ENCODE measurements around the gene TNFRSF21.
"Not testable (repeated sequence)": the region's sequence is repeated elsewhere in the genome, so short reads cannot be mapped to it uniquely, and the experiment has no call there.

TNFRSF21 gene, protein sequence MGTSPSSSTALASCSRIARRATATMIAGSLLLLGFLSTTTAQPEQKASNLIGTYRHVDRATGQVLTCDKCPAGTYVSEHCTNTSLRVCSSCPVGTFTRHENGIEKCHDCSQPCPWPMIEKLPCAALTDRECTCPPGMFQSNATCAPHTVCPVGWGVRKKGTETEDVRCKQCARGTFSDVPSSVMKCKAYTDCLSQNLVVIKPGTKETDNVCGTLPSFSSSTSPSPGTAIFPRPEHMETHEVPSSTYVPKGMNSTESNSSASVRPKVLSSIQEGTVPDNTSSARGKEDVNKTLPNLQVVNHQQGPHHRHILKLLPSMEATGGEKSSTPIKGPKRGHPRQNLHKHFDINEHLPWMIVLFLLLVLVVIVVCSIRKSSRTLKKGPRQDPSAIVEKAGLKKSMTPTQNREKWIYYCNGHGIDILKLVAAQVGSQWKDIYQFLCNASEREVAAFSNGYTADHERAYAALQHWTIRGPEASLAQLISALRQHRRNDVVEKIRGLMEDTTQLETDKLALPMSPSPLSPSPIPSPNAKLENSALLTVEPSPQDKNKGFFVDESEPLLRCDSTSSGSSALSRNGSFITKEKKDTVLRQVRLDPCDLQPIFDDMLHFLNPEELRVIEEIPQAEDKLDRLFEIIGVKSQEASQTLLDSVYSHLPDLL

DNA sequence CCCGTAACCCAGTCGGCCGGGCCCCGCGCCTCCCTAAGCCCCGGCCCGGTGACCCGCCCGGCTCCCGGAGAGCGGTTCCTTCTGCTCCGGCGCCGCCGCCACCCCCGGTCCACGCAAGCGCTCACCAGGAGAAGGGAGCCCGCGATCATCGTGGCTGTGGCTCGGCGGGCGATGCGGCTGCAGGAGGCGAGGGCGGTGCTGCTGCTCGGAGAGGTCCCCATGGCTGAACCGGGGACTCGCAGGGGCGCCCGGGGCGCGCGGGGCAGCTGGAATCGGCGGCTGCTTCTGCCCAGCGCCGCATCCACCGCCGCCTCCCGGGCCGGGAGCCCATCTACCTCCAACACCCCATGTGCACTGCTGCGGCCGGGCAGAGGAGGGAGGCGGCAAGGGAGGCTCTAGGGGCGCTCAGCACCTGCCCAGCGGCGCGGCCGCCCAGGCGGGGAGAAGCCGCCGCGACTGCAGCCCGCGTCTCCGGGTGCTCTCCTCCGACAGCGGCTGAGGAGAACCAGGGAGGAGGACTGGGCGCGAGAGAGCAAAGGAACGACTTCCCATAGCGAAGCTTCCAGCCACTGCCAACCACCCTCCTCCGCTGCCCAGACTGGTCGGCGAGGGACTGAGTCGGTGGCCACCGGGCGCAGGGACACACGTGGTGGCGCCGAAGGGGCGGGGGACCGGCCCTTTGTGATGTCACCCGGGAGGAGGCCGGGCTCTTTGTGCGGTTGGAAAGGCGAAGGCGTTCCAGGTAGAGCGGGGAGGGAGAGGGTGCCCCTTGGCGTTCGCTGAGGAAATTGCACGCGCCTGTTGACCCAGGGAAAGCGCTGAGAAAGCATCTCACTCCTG lies at the start of gene TNFRSF21:
TNFRSF21 (minus strand) TSS at position 615 of the 840 bp plus-strand sequence; CDS start at position 221, 394 bp downstream.
- peak; percentile 42 to 97 (median 90) for DNase-seq

DNA sequence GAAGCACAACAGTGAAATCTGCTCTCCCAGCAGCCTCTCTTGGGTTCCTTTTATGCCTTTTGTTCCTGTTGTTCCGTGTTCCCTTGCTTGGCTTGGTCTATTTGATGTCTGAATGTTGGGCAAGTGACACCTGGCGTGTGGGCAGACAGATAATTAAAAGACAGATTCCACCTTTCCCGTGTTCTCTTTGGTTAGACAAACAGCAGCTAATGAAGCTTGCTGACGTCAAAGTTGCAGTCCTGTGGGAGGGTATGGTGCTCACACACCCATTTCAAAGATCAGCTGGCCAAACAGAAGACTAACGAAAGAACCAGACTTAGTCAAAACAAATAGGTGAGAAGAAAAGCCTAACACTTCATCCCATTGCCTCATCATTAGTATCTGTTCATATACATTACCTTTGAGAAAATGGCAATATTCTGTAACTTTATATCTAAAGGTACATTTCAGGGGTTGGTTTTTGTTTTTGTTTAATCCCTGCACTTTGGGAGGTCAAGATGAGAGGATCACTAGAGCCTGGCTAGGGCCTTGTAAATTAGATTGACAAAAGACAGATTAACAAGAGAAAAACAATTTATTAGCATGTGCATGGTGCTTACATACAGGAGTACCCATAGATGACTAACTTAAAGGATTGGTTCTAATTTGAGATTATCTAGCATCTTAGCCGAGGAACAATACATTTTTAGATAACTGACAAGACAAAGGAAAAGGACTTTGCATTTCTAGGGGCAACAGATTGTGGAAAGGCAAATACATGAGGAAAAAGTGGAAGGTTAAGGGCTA lies 48.9 kb upstream of the TNFRSF21 start:
- DNase-seq = no peak

DNA sequence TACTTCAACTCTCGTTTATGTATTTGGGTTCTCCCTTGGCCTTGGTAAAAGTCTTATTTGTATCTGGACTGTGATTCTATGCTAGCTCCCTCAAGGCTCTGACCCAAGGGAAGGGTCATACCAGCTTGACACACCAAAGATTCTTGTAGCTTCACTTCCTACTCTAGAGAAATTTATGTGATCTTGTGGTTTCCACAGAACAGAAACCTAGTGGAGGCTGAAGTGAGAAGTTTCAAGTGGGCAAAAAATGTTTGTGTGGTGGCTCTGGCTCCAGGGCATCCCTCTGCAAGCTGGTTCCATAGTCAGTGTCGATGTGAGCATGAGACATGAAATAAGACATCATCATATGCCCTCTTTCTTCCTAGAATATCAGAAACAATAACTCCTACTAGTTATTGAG lies 48.1 kb upstream of the TNFRSF21 start:
- DNase-seq = no peak

DNA sequence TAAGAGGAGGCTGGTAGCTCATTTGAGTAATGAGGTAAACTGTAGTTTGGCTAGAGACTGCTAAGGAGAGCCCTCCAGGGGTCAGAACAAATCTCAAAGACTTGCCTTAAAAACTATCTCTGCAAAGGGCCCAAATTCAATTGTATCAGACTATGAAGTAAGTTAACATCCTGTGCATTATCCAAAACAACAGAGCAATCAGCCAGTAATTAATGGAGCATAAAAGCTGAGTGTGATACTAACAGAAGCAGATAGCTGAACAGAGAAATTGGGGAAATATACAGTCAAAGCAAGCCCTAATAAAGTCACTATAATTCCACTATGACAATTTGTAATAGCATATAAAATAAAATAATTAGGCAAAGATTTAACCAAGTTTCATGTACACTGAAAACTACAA lies 45.8 kb upstream of the TNFRSF21 start:
- DNase-seq = no peak

DNA sequence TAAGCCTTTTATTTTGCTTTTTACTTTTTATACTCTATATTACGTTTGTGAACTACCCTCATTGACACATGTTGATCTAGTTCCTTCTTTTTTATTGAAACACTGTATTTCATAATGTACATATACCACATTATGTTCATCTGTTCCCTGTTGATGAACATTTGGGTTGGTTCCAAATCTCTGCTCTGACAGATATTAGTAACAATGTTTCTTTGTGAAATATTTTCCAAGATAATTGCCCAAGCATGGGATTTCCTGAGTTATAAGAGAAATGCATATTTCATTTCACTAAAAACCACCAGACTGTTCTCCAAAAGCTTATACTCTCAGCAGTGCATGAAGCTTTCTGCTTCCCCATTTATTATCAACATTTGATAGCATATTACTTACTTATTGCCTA lies 44.2 kb upstream of the TNFRSF21 start:
- DNase-seq = no peak

DNA sequence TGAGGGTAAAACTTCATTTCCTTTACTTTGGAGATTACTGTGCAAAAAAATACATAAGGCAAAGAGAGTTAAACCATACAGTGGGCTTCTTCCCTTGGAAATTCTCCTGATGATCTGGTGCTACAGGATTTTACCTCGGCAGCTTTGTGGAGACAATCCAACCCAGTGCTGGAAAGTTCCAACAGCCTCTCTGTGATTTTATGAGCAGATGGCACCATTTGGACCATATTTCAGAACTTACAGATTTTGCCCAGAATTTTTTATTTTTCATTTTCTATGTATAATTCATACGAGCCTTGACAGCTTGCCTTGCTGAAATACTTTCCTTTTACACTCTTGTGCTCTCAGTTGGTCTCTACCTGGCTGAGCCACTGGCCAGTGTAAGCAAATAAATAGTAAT lies 43.3 kb upstream of the TNFRSF21 start:
- DNase-seq = peak in 3 of 58 donors; percentile 4 to 9 (median 5)

DNA sequence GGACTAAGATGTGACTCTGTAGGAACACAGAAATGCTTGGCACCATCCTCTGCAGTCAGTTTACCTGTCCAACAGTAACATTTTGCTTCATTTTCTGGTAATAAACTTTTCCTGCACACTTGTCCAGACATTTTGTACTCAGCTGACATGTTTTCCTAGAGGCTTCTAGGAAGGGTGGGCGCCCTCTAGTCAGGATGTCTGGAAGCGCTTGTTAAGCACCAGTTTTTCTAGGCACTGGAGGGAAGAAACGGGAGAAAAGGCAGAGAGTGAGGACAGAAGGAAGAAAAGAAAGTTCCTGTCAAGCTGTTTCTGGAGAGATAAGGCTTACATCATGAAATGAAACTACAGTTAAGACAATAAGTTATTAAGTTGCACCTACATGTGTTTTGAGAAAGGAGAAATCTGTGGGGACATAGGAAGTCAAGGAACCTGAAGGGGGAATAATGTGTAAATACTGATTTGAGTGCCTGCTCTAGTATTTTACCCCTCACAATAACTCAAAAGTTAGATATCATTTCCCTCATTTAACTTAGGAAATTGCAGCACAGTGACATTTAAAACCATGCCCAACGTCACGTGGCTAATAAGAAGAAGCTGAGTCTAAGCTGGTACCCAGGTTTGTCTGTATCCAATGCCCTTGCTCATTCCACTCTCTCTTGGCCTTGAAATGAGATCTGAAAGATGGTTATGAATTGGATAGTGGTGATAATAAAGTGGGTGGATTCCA lies 42.7 kb upstream of the TNFRSF21 start:
- DNase-seq = no peak

DNA sequence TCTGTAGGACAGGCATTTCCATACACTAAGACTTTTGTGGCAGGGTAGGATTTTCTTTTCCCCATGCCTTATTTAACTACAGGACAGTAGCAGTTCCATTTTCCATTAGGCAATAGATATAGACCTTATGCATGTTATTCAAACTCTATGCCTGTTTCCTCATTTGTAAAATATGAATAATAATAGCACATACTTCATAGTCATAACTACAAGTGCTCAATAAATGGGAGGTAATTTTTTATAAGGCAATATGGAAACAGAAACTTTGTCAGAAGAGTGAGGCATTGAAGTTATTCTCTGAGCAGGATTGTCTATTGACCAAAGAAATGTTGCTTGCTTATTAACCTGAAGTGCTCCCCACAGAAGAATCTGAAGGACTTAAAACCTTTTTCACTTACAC lies 41.9 kb upstream of the TNFRSF21 start:
- DNase-seq = no peak

DNA sequence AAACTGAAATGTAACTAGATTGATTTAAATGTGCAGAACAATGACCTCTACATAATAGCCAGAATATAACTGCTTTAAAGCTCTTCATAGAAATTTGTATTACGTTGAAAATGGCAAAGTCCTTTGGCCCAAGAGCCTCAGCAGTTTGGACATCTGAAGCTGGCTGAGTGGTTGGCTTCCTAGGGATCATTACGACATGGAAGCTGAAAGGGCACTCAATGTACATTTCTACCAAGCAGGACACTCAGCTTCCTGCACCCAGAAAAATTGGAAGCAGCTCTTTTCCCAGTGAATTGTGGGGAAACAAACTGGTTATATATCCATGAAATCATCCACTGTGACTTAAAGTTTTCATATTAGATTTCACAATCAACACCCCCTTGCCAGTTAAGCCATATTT lies 40.2 kb upstream of the TNFRSF21 start:
- DNase-seq = no peak

DNA sequence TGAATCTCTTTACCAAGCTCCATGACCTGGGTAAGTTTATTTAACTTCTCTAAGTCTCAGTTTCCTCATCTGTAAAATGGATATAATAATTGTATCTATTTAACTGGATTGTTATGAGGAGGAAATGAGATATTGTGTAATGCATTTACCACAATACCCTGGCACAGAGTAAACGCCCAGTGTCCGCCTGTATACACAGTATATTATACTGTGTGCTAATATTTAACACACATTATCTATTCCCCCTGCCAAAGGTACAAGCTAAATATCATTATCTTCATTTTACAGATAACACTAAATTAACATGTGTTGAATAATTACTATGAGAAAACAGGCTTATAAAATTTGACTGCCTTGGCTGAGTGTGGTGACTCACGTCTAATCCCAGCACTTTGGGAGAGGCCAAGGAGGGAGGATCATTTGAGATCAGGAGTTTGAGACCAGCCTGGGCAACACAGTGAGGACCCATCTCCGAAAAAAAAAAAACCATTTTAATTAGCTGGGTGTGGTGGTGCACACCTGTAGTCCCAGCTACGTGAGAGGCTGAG lies 38.7 kb upstream of the TNFRSF21 start:
- DNase-seq = no peak

DNA sequence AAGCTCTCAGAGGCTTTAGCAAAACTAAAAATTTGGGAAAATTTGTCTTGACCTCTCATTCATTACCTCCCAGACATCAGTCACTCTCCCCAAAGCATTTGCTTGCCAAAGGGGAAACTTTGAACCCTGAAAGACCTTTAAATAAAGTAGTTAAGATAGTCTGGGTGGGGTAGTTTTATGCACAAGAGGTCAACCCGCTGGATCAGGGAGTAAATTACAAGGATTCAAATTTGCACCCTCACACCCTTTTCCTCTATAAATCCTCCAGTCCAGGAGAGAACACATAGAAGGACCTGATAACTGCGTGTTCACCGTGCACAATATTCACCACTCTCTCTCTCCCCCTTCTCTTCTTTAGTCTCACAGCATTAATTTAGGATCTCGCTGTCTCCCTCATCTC lies 36.1 kb upstream of the TNFRSF21 start:
- DNase-seq = no peak

DNA sequence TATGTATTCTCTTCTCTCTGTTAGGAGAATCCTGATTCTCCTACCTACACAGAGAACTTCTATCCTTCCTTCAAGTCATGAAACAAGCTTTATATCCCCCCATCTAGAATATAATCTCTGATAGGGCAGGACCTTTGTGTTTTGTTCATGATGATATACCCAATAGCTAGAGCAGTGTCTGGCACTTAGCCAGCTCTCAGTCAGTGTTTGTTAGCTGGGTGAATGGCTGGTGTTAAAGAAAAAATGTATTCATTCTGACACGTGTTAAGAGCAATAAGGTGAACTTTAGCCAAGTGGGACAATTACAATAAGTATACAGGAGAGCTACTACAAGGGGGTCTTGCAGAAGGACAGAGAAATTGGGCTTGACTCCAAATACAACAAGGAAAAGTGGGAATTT lies 34.3 kb upstream of the TNFRSF21 start:
- DNase-seq = peak in 1 of 58 donors; percentile 1

DNA sequence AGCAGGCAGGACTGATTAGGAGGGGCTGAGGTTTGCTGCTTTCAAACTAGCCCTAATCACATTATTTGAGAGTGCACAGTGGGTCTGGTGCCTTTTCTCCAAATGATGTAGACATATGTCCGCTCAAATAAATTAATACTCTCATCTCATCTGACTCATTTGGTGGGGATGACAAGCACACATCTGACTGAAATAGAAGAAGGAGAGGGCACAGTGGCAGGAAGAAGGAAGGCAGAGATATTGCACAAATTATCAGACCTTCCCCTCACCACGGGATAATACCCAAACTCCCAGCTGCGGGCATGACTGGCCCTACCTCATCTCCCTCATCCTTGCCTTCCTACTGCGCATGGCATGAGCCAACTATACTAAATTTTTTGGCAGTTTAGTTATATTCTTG lies 33.9 kb upstream of the TNFRSF21 start:
- DNase-seq = no peak

DNA sequence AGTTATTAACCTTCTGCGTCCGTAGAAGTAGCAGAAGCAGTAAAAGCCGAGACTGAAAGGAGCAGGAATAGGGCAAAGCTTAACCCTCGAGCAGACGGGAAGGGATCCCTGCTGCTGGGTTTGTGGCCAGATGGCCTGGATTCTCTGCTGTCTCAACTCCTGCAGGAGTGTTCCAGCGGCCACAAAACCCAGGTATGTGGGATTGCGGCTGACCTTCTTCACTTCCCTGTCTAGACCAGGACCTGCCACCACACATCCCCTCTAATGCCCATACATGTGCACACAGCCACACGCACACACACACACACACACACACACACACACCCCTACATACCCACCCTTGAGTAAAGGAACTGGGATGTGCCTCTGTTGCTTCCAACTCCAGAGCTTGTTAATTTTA lies 33.1 kb upstream of the TNFRSF21 start:
- no peak for DNase-seq

DNA sequence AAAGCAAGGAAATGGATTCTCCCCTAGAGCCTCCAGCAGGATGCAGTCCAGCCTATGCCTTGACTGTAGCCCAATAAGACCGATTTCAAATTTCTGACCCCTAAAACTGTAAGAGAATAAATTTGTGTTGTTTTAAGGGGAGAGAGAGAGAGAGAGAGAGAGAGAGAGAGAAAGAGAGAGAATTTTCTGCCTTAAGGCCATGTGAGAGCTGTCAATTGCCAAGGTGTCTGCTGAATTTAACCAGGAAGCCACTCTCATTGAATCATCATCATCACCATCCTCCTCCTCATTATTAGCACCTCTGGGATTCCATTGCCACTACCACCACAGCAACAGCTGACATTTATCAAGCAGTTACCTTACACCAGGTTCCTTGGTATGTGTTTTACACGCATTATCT lies 27.8 kb upstream of the TNFRSF21 start:
- DNase-seq = no peak

DNA sequence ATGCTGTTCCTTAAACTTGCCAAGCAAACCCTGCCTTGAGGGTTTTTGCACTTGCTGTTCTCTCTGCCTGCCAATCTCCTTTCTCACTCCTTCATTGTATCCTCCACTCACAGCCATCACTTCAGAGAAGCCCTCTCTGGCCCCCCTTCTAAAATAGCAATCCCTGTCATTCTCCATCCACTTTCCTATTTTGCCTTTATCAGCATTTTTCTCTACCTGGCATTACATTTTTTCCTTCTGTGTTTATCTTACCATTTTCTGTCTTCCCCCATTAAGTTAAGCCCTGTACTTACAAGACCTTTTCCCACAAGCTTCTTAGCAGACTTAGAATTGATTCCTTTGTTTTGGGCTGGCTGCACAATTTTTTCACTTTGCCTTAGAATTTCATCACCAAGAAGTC lies 26.6 kb upstream of the TNFRSF21 start:
- DNase-seq = no peak

DNA sequence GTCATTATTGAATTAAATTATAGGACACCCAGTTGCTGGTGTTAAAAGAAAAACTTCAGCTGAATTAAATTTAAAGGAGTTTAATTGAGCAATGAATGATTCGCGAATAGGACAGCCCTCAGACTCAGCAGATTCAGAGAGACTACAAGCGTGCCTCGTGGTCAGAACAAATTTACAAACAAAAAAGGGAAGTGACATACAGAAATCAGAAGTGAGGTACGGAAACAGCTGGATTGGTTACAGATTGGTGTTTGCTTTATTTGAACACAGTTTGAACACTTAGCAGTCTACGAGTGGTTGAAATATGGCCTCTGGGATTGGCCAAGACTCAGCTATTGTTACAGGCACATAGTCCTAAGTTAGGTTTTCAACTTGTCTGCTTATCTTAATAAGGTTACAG lies 25.8 kb upstream of the TNFRSF21 start:
- peak in 1 of 58 donors; percentile 1 for DNase-seq

DNA sequence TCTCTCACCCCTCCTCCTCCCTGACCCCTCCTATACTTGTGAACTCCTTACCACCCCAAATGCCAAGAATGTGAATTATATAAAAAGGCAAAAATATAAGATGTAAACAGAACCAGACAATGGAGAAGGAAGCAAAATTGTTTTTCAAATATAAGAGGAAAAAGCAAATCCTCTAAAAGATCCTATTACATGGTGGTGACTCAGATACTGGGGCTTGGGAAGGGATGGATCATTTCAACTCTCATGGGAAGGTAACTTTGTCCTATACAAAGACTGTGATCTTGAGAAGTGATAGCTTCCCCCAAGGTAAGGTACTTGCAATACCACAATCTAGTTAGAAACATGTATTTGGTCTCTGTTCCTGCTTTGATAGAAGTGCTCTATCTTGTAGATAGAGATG lies 24.6 kb upstream of the TNFRSF21 start:
- DNase-seq = no peak

DNA sequence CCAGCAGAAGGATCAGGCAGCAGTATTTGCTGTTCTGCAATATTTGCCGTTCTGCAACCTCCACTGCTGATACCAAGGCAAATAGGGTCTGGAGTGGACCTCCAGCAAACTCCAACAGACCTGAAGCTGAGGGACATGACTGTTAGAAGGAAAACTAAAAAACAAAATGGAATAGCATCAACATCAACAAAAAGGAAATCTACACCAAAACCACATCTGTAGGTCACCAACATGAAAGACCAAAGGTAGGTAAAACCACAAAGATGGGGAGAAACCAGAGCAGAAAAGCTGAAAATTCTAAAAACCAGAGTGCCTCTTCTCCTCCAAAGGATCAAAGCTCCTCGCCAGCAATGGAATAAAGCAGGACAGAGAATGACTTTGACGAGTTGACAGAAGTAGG lies 18.9 kb upstream of the TNFRSF21 start:
- not testable (repeated sequence) for DNase-seq

DNA sequence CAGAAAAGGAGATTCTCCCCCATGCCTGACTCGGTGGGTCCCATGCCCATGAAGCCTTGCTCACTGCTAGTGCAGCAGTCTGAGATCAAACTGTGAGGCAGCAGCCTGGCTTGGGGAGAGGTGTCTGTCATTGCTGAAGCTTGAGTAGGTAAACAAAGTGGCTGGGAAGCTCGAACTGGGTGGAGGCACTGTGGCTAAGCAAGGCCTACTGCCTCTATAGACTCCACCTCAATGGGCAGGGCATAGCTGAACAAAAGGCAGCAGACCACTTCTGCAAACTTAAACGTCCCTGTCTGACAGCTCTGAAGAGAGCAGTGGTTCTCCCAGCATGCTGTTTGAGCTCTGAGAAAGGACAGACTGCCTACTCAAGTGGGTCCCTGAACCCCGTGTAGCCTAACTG lies 18.4 kb upstream of the TNFRSF21 start:
- not testable (repeated sequence) for DNase-seq
